ENCODE results near the gene DGAT2L6. TPM values are rescaled to one million over a fixed set of nuclear protein-coding genes. Genes with fewer than 3 reads are reported as not detected.

DGAT2L6 gene
- total RNA-seq, 1 experiment from 2014 or later = not detected

- H3K9me3 Mint-ChIP-seq = no peaks in the 10 kb centered on the region
- ATAC-seq = no peak; the same call in 1 of the 2 replicates
- 0 out of 2 replicates have a peak overlapping the region, but pooled peaks have one; percentile 0 for H3K4me3 Mint-ChIP-seq
- no peaks in the 10 kb centered on the region for H3K27me3 Mint-ChIP-seq (ENCODE audit: low read depth)
- POLR2A ChIA-PET = no interaction called here
- peaks cover 54% of the 10 kb centered on the region for H3K4me1 Mint-ChIP-seq
- CTCF ChIA-PET = interaction anchor here (1.7 kb wide), 1 partner anchor 91 kb away, joined by 6 read pairs; no protein-coding TSS in a partner anchor
- no peak for DNase-seq (ENCODE audit: low spot score)
- H3K36me3 Mint-ChIP-seq = no peaks in the 10 kb centered on the region
- H3K27ac Mint-ChIP-seq = 0 out of 2 replicates have a peak overlapping the region, but pooled peaks have one; percentile 10
- TF ChIP-seq E2F4 (CRISPR knock-in tag; IDR thresholded peaks at IDR 0.05; ENCODE audit: borderline replicate concordance, low read depth) (no peak), NFE2L1 (CRISPR knock-in tag; IDR thresholded peaks at IDR 0.05) (no peak), TEAD1 (CRISPR knock-in tag; IDR thresholded peaks at IDR 0.05) (no peak), RELA (CRISPR knock-in tag; IDR thresholded peaks at IDR 0.05; ENCODE audit: borderline replicate concordance) (no peak), ZNF121 (CRISPR knock-in tag; IDR thresholded peaks at IDR 0.05) (no peak), NR3C1 (CRISPR knock-in tag; conservative IDR thresholded peaks at IDR 0.05; ENCODE audit: low read depth) (no peak), NFYB (CRISPR knock-in tag; conservative IDR thresholded peaks at IDR 0.05; ENCODE audit: low read depth) (no peak), PRRX2 (CRISPR knock-in tag; IDR thresholded peaks at IDR 0.05) (no peak), HMGXB4 (CRISPR knock-in tag; IDR thresholded peaks at IDR 0.05) (no peak), ZSCAN18 (CRISPR knock-in tag; IDR thresholded peaks at IDR 0.05) (no peak), E2F1 (CRISPR knock-in tag; IDR thresholded peaks at IDR 0.05) (no peak), ZNF416 (CRISPR knock-in tag; IDR thresholded peaks at IDR 0.05) (no peak), FOXJ3 (CRISPR knock-in tag; IDR thresholded peaks at IDR 0.05; ENCODE audit: borderline replicate concordance) (no peak), ARID4B (CRISPR knock-in tag; IDR thresholded peaks at IDR 0.05; ENCODE audit: borderline replicate concordance) (no peak), ETV6 (CRISPR knock-in tag; IDR thresholded peaks at IDR 0.05) (no peak), ZNF532 (CRISPR knock-in tag; IDR thresholded peaks at IDR 0.05; ENCODE audit: borderline replicate concordance) (no peak), PREB (CRISPR knock-in tag; IDR thresholded peaks at IDR 0.05; ENCODE audit: borderline replicate concordance) (no peak)
- TF ChIP-seq, protein P1, sequence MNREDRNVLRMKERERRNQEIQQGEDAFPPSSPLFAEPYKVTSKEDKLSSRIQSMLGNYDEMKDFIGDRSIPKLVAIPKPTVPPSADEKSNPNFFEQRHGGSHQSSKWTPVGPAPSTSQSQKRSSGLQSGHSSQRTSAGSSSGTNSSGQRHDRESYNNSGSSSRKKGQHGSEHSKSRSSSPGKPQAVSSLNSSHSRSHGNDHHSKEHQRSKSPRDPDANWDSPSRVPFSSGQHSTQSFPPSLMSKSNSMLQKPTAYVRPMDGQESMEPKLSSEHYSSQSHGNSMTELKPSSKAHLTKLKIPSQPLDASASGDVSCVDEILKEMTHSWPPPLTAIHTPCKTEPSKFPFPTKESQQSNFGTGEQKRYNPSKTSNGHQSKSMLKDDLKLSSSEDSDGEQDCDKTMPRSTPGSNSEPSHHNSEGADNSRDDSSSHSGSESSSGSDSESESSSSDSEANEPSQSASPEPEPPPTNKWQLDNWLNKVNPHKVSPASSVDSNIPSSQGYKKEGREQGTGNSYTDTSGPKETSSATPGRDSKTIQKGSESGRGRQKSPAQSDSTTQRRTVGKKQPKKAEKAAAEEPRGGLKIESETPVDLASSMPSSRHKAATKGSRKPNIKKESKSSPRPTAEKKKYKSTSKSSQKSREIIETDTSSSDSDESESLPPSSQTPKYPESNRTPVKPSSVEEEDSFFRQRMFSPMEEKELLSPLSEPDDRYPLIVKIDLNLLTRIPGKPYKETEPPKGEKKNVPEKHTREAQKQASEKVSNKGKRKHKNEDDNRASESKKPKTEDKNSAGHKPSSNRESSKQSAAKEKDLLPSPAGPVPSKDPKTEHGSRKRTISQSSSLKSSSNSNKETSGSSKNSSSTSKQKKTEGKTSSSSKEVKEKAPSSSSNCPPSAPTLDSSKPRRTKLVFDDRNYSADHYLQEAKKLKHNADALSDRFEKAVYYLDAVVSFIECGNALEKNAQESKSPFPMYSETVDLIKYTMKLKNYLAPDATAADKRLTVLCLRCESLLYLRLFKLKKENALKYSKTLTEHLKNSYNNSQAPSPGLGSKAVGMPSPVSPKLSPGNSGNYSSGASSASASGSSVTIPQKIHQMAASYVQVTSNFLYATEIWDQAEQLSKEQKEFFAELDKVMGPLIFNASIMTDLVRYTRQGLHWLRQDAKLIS (CRISPR knock-in tag; IDR thresholded peaks at IDR 0.05; ENCODE audit: borderline replicate concordance) = no peak
Measured at GRCh38 chrX:70171624-70172023, 5.7 kb upstream of the DGAT2L6 start.

Measured in WTC11 (cell line).